K562 treated with DMSO at 1 percent for 24 hours (cell line): ENCODE measurements around the gene RUBCN. TPM values are rescaled to one million over a fixed set of nuclear protein-coding genes. Genes with fewer than 3 reads are reported as not detected.

Experiments
- total RNA-seq: library from RNA; unstranded; fragments of 300-600 nt; gene quantifications from 2 replicates; pipeline ENCODE4 v1.2.3, GENCODE V29; 2022; ENCODE audit warnings: low read depth; ENCODE audit not compliant: insufficient read depth

The RUBCN gene
- 33.9 and 41.7 TPM in 2 replicates for total RNA-seq

GRCh38 chr3:197736491-197737318 lies at the start of gene RUBCN:
Gene RUBCN, minus strand, starts transcription at chr3:197736904. Its CDS starts 185 bp downstream, at chr3:197736719.

GRCh38 chr3:197749601-197750395 lies 13.1 kb upstream of the RUBCN start, which contains the start of gene FYTTD1:
Gene FYTTD1, plus strand, starts transcription at chr3:197749883. Its CDS starts 89 bp downstream, at chr3:197749972.

Other genes starting within 250 kb of the RUBCN start
- gene BDH1, start 180.9 kb downstream of the RUBCN start, total RNA-seq, result not detected in 2 replicates
- 28.9 and 38.5 TPM in 2 replicates for gene FYTTD1, start 13.0 kb upstream of the RUBCN start, total RNA-seq
- 19.8 and 50.9 TPM in 2 replicates for gene LRCH3, start 54.4 kb upstream of the RUBCN start, total RNA-seq
- gene RPL35A, start 213.3 kb upstream of the RUBCN start, total RNA-seq, result 1,890 and 2,088 TPM in 2 replicates
- gene LMLN, start 223.3 kb upstream of the RUBCN start, total RNA-seq, result 4.0 and 4.2 TPM in 2 replicates